ENCODE measurements around the gene NFKBIE. TPM values are rescaled to one million over a fixed set of nuclear protein-coding genes. Genes with fewer than 3 reads are reported as not detected.

NFKBIE gene
- total RNA-seq, 1 donor from 2014 or later, result 10.9 TPM

Other genes starting within 250 kb of the NFKBIE start
- gene MRPL14, start 138.1 kb downstream of the NFKBIE start, total RNA-seq, result 30.7 TPM
- gene TMEM63B, start 138.0 kb downstream of the NFKBIE start, total RNA-seq, result 71.8 TPM
- 0.95 TPM for gene CAPN11, start 106.7 kb downstream of the NFKBIE start, total RNA-seq
- gene MYMX, start 48.6 kb downstream of the NFKBIE start, total RNA-seq, result 0.26 TPM
- gene SLC29A1, start 42.0 kb downstream of the NFKBIE start, total RNA-seq, result 66.1 TPM
- 893 TPM for gene HSP90AB1, start 18.4 kb downstream of the NFKBIE start, total RNA-seq
- gene SLC35B2, start 8.0 kb downstream of the NFKBIE start, total RNA-seq, result 50.8 TPM
- gene TMEM151B, start 4.9 kb upstream of the NFKBIE start, total RNA-seq, result 0.12 TPM
- 28.6 TPM for gene AARS2, start 47.8 kb upstream of the NFKBIE start, total RNA-seq
- gene SPATS1, start 77.1 kb upstream of the NFKBIE start, total RNA-seq, result not detected
- 18.8 TPM for gene CDC5L, start 122.2 kb upstream of the NFKBIE start, total RNA-seq

Data from mucosa of gallbladder (tissue), 1 donor.